SK-N-MC (cell line): ENCODE results near the gene CEP104.

ENCODE experiments used
- DNase-seq: peaks from one replicate; pipeline ENCODE4 v3.0.0-alpha.2; 2011; ENCODE audit warnings: low read depth, low spot score
- H3K27ac ChIP-seq: fragments of 200-600 bp; sonication (generic); 2 replicates; pipeline ENCODE4 v1.5.1; 2016; ENCODE audit warnings: mixed run types
- H3K36me3 ChIP-seq: fragments of 200-600 bp; sonication (generic); 2 replicates; pipeline ENCODE4 v1.6.1; 2017; ENCODE audit warnings: antibody characterized with exemption, low read length, mixed read lengths; ENCODE audit not compliant: insufficient read depth
- H3K4me3 ChIP-seq: fragments of 200-600 bp; sonication (generic); 2 replicates; pipeline ENCODE4 v1.5.1; 2016
- H3K9ac ChIP-seq: fragments of 200-600 bp; sonication (generic); 2 replicates; pipeline ENCODE4 v1.8.0; 2017; ENCODE audit warnings: mixed run types, mixed read lengths; ENCODE audit not compliant: insufficient read length
- H3K9me3 ChIP-seq: fragments of 200-600 bp; sonication (generic); 2 replicates; pipeline ENCODE4 v1.6.1; 2017; ENCODE audit warnings: low read depth, mild to moderate bottlenecking, antibody characterized with exemption, low read length, moderate library complexity, mixed read lengths
- EZH2 ChIP-seq: fragments of 200-600 bp; sonication (generic); IDR thresholded peaks from one replicate; pipeline ENCODE4 v1.6.1; 2017; ENCODE audit warnings: antibody characterized with exemption
- FOXP2 ChIP-seq: optimal IDR thresholded peaks from 2 replicates; pipeline ENCODE3; 2011; ENCODE audit warnings: mild to moderate bottlenecking, moderate library complexity; ENCODE audit not compliant: insufficient read depth; ENCODE audit errors: extremely low read length, control extremely low read depth
- POLR2AphosphoS5 ChIP-seq: IDR thresholded peaks from 2 replicates; pipeline ENCODE4 v1.6.1; 2012; ENCODE audit warnings: mild to moderate bottlenecking, low read depth, low read length, borderline replicate concordance

CEP104 gene

GRCh38 chr1:3773572-3774275, 83.3 kb downstream of the CEP104 start:
- Histone ChIP-seq H3K27ac (no peak overlapping the region), H3K36me3 (no peaks in the 10 kb centered on the region), H3K4me3 (no peak overlapping the region), H3K9me3 (no peaks in the 10 kb centered on the region), H3K9ac (no peak overlapping the region)
- DNase-seq: no peak
- TF ChIP-seq POLR2AphosphoS5: no peak
- TF ChIP-seq EZH2: no peak
- TF ChIP-seq FOXP2: no peak

GRCh38 chr1:3772715-3773571, 84.1 kb downstream of the CEP104 start, which contains the start of gene SMIM1:
Gene SMIM1 (plus strand): TSS chr1:3772749. CDS start chr1:3775374, 2,625 bp downstream.
- TF ChIP-seq EZH2: no peak
- H3K9me3 ChIP-seq: no peaks in the 10 kb centered on the region
- H3K4me3 ChIP-seq: peak within 1 kb of the TSS; percentile 75
- peak within 1 kb of the TSS; percentile 28 for H3K9ac ChIP-seq
- DNase-seq: no peak
- no peak within 1 kb of the TSS for H3K27ac ChIP-seq
- H3K36me3 ChIP-seq: no peaks in the 10 kb centered on the region

- H3K36me3 ChIP-seq: no peaks in the 10 kb centered on the region
- DNase-seq: peak; percentile 18
- H3K9me3 ChIP-seq: no peaks in the 10 kb centered on the region
- peak overlapping the region; percentile 28 for H3K9ac ChIP-seq
- TF ChIP-seq POLR2AphosphoS5: peak; percentile 54; the same call in 1 of the 2 replicates
- TF ChIP-seq EZH2: no peak
- TF ChIP-seq FOXP2: no peak
- no peak overlapping the region for H3K27ac ChIP-seq
- H3K4me3 ChIP-seq: peak overlapping the region; percentile 75
Observed at GRCh38 chr1:3772027-3772714, 84.8 kb downstream of the CEP104 start.

DNA sequence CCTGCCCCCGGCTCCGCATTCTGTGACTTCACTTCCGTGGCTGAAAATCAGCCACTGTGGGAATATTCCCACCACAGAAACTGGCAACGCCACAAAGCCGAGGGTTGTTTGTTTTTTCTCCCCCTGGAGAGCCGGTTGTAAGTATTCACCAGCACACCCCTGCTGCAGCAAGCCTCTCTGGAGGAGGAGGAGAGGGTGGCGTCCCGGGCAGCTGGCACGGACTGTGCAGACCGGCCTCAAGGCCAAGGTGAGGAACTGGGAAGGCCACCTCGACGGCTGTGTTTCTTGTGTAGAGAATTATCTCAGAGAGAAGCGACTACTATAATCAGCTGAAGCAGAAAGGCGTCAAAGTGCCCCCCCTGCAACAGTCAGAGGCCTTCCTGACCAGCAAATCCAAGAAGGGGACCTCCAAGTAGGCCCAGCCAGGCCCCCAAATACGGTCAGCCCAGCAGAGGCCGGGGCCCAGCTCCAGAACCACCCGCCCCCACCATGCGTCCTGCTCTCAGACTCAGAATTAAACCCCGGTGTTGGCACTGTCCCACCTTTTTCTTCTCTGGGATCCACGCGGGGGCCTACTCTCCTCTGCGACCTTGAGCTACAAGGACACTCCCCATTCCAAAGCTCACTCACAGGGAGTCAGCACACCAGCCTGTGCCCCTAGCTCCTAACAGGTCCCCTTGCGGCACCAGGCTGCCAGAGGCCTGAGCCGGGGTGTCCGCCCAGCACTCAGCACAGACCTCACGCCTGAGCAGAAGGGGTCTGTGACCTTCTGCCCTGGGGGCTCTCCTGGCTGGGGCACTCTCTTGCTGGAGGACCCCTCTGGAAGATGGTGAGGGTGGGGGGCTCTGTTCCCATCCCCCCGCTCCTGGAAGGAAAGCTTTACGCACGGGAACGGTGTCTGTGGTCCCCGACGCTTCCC, 85.6 kb downstream of the CEP104 start:
- H3K27ac ChIP-seq: no peak overlapping the region
- H3K4me3 ChIP-seq: peak overlapping the region; percentile 75
- peak overlapping the region; percentile 28 for H3K9ac ChIP-seq
- no peaks in the 10 kb centered on the region for H3K36me3 ChIP-seq
- no peak for DNase-seq
- TF ChIP-seq POLR2AphosphoS5: no peak
- no peak for TF ChIP-seq FOXP2
- no peak for TF ChIP-seq EZH2
- H3K9me3 ChIP-seq: no peaks in the 10 kb centered on the region

GRCh38 chr1:3770047-3770765, 86.8 kb downstream of the CEP104 start:
- TF ChIP-seq POLR2AphosphoS5 (no peak), FOXP2 (no peak), EZH2 (no peak)
- no peak for DNase-seq
- Histone ChIP-seq H3K4me3 (no peak overlapping the region), H3K9me3 (no peaks in the 10 kb centered on the region), H3K27ac (no peak overlapping the region), H3K36me3 (no peaks in the 10 kb centered on the region), H3K9ac (no peak overlapping the region)

- Histone ChIP-seq H3K4me3 (no peak overlapping the region), H3K9me3 (no peaks in the 10 kb centered on the region), H3K36me3 (no peaks in the 10 kb centered on the region), H3K9ac (no peak overlapping the region), H3K27ac (no peak overlapping the region)
- TF ChIP-seq EZH2 (no peak), FOXP2 (no peak), POLR2AphosphoS5 (no peak)
- DNase-seq: no peak
Observed at GRCh38 chr1:3768811-3769390, 88.1 kb downstream of the CEP104 start.

DNA sequence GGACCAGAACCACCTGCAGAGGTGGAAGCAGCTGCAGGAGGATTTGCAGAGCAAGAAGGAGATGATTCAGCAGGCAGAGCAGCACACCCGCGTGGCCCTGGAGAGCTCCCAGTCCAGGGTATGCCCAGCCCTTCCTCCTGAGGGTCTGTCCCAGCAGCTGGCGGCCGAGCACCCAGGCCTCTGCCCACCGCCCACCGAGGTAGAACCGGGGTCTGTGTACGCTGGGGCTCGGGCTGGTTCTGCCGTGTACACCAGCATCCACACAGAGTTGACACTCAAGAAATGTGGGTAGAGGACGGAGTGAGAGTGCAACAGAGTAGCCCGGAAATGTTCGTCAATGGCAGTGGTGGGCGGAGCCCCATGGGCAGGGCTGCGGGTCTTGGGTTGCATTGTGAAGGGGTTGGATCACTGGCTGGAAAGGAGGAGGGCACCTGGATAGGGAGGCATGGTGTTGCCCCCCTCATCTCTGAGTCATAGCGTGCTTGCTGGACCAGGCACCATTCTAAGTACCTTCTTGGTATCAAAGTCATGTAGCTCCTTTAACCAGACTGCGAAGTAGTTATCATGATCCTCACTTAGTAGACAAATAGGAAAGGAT, 89.6 kb downstream of the CEP104 start:
- no peak for DNase-seq
- H3K27ac ChIP-seq: no peak overlapping the region
- no peak overlapping the region for H3K9ac ChIP-seq
- H3K9me3 ChIP-seq: no peaks in the 10 kb centered on the region
- TF ChIP-seq POLR2AphosphoS5 (no peak), FOXP2 (no peak), EZH2 (no peak)
- H3K36me3 ChIP-seq: no peaks in the 10 kb centered on the region
- no peak overlapping the region for H3K4me3 ChIP-seq
